Activated CD4-positive, alpha-beta T cell treated with anti-CD3 and anti-CD28 coated beads for 24 hours (primary cell): Measurements from ENCODE around the gene GULP1.
"Not testable (repeated sequence)": the region's sequence is repeated elsewhere in the genome, so short reads cannot be mapped to it uniquely, and the experiment has no call there.

Experiments
- DNase-seq, 2 donors: peaks; one replicate each; pipeline ENCODE4 v3.0.0-alpha.2; 2020; ENCODE audit warnings: low read depth in 2 of 2

The GULP1 gene

DNA sequence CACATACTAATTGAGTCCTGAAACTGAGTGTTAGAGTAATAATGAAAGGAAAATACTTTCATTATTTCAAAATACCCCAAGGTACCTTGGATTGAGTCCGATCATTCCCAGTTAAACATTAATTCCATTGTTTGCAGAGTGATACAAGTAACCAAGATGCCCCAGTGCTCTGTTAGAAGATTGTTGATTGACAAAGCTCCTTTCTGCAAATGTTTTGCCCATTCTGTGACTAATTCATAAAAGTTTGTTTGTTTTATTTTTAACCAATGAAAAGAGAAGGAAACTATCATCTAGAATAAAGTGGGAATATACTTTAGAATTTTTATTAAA is 124.0 kb downstream of the GULP1 start:
- DNase-seq, result no peak

DNA sequence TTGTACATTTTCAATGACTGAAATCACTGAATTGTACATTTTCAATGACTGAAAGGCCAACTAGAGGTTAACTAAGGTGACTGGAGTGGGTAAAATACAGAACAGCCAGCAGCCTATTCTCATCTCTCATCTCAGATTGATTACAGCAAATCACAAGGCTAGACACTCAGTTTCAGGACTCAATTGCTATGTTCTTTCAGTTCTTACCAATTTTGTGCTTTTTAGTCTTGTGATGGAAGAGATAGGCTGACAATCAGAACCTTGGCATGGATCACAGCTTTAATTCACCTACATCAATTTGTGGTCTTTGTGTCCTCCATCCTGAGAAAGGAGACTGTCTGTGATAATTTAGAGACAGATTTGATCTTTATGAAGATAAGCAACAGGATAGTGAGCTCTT is 124.7 kb downstream of the GULP1 start:
- no peak for DNase-seq

DNA sequence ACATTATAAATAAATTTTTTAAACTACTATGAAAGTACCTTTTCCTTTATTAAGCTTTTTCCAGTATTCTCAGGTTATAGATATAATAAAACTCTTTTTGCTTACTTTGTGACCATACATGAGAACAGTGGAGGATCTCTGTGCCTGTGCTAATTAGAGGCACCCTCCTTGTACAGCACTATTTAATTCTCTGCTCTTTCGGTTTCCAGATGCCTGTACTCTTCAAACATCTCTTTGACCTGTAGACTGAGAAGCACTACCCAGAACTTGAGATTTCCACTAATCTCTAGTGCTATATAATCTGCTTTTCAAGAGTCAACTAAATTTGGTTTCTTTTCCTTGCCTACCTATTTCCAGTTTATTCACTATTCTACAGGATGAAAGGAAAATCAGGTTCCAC is 131.1 kb downstream of the GULP1 start:
- no peak for DNase-seq

DNA sequence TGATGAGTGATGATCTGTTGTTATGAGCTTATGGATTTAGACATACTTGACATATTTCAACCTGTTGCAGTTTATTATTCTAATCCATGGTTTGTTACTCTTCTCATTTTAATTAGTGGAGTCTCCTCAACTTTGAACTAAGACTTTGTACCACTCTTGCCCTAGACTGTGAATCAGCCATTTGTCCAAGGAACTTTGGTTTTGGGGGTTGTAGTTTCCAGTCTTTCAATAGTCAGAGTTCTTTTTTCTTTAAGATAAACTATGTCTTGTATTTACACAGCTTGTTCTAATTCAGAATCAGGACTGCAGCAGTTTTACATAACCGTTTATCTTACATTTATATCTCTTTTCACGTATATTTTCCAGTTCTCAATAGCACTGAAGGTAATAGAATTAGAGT is 133.6 kb downstream of the GULP1 start:
- no peak for DNase-seq

DNA sequence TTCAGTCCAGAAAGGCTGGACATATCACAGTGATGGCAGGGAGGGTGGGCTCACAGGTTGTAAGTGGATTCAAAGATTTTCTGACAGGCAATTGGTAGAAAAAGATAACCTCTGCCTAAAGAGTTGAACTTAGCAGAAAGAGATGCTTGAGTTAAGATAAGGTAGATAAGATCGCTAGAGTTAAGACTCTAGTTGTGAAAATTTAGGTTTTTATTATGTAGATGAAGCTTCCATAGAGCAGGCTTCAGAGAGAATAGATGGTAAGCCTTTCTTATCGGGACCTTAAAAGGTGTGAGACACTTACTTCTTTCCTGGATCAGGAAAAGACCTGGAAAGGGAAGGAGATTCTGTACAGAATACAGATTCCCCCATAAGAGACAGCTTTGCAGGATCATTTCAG is 134.4 kb downstream of the GULP1 start:
- DNase-seq, result no peak

DNA sequence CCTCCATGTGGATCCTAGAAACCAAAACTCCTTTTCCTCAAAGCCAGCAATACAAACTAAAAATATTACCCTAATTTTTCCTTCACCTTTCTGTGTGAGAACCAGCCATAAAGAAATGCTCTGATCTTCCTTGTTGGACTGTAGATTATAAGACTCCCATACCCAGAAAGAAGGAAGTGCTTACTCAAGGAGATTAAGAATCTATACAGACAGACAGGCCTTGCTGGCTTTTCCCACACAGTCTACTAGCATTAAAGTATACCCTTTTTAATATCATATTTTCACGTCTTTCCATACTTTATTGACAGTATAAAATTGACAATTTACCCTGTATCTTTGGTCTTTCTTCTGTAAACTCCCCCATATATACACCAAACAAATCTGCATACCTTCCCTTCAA is 139.0 kb downstream of the GULP1 start:
- DNase-seq, result no peak

DNA sequence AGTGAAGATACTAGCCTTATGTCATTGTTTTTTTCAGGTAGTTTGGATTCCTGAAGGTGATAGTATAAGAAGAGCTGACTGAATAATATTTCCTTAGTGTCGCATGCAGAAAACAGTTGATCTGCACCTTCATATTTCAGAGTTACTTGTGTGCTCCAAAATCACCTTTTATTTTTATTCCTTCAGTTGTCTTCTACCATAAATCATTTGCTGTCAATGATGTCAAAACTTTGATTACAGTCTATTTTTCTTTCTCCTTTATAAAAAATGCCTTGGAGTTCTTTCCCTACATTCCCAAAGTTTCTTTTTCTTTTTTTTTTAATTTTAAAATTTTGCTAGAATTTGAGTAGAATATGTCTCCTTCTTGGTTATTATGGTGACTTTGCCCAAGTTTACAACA is 142.3 kb downstream of the GULP1 start:
- DNase-seq, result no peak

DNA sequence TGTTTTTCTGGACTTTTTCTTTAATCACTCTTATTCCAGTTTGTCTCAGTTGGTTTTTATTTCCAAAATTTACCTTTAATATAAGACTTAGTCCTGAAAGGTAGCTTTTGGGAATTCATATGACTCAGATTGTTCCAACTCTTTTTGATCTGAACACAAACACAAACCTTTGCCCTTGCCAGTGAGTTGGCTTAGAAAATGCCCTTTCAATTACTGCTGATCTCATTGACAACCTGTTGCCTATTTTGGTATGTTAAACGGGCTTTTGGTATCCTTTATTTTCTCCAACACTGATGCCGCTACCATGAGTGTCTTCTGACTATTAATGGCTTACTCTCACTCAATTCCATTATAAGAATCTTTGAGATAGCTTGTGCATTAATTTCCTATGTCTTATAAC is 143.4 kb downstream of the GULP1 start:
- no peak for DNase-seq

DNA sequence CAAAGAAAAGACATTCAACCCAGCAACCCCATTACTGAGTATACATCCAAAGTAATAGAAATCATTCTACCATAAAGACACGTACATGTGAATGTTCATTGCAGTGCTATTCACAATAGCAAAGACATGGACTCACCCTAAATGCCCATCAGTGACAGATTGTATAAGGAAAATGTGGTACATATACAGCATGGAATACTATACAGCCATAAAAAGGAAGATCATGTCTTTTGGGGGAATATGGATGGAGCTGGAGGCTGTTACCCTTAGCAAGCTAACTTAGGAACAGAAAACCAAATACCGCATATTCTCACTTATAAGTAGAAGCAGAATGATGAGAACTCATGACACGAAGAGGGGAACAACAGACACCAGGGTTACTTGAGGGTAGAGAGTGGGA is 145.9 kb downstream of the GULP1 start:
- no peak for DNase-seq

DNA sequence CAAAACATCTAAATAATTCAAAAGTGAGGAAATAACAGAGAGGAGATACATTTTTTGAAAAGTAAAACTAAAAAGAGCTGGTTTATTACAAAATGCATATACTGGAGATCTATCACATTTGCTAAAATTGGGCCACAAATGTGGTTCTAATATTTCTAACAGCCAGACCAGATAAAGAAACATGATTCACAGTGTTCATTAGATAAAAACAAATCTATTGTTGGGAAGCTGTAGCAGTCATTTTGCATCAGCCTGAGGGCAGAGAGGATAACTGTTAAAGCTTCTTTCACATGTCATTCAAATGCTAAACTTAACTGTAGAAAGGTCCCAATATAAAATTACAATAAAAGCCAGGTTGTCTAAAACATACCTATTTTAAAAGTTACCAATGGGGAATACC is 148.3 kb downstream of the GULP1 start:
- DNase-seq, result no peak

DNA sequence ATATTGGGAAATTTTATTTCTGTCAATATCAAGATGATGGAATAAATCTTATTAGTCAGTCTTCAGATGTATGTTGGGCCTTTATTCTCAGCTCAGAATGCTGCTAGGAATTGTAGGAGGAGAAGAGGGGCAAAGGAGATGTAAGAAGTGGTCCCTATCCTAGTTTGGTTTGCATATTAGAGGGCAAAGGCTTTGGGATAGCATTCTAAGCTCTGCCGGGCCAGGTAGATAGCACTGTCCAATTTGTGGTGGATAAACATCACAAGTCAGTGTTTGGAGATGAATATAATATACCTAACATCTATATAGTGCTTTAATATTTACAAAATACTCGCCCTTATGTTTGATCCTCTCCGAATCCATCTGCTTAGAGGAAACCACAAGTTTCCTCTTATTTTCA is 149.2 kb downstream of the GULP1 start:
- no peak for DNase-seq

DNA sequence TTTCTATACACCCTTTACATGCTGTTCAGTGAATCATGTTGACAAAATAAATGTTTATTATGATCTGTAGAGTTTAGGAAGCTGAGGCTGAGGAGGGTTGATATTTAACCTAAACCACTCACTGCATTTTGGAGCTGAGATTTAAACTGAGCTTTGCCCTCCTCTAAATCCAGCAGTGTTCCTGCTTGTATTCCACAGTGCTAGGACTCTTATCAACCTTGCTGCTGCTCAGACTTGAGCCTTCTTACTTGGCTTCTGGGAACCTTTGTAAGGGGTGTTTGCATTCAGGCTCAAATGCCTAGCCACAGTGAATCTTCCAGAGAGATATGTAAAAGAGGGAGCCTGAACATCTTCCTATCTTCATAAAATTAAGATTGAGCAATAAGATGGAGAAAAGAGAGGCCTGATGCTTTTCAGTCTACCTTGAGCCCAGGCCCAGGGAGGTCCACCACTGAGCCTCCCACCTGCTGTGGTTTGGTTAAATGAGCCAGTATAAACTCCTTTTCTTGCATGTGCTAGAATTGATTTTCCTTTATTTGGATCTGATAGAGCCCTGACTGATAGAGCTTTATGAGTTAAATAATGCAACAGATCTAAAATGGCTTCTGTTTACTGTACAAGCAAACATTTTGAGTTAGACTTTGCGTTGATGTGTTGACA is 149.7 kb downstream of the GULP1 start:
- DNase-seq, result no peak

DNA sequence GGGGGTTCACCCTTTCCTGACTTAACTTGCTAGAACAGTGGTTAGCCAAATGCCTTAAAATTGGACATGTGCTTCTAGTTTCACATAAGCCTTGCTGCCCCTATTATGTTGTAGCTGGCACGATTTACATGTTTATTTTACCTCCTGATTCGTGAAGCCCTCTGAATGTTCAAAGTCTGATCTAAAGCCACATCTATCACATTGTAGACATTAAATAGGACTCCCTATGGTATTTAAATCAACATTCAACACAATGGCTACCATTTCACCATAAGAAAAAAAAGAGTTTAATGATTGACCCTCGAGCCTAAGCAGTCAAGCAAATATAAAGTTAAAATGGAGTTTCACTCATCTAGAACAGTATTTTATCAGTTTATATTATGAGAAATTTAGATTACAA is 151.5 kb downstream of the GULP1 start:
- DNase-seq, result no peak

DNA sequence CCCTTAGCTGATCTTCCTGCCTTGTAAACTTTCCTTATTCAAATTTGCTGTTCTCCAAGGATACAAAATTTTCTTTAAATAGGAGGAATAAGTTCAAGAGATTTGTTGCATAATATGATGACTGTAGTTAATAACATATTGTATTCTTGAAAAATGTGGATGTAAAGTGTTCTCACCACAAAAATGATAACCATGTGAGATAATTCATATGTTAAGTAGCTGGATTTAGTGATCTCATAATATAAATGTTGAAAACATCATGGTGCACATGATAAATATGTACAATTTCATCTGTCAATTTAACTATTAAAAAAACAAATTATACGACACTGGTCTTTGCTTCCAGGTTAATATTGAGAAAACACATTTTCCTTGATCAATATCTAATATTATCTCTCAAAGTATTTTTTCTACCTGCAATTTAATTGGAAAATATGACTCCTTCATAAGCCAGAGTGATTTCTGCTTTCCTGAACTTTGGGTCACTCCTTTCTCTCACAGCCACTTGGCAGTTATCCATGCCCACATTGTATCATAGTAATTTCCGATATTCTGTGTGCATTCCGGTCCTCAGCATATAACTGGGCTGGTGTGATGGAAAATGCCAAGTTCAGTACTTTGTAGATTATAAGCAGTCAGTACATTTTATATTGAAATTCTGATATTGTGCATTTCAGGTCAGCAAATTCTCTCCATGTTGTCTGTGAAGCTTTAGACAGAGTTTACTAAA is 152.6 kb downstream of the GULP1 start:
- no peak for DNase-seq

DNA sequence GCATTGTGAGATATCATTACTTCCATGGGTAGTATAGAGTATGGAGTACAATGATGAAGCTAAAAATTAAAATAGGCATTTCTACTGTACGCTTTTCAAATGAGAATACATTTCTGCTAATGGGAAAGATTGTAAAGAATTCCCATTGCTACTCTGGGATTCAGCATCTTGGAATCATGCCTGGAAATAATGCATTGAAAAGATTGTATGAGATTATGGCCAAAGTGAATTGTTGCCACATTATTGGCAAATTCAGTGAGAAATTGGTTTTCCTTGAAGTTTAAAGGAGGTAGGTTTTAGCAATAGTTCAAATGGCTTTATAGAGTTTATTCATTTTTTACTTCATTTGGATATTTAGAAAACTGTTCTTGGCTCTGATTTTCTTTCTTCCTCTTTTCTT is 157.9 kb downstream of the GULP1 start:
- DNase-seq, result no peak

DNA sequence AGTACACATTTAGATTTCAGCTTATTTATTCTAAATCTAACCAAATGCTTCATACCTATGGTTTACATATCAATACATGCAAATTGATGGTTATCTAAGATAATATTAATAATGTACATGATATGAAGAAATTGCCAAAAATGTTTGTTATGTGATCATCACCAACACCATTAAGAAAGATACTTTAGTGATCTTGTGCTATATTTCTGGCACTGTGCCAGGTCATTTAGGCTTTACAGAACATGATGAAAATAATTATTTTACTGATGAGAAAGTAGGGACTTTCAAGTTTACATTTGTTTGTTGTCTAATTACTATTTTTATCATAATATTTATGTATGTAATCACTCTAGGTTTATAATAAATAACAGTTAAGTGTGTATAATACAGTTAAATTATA is 158.3 kb downstream of the GULP1 start:
- DNase-seq, result no peak

DNA sequence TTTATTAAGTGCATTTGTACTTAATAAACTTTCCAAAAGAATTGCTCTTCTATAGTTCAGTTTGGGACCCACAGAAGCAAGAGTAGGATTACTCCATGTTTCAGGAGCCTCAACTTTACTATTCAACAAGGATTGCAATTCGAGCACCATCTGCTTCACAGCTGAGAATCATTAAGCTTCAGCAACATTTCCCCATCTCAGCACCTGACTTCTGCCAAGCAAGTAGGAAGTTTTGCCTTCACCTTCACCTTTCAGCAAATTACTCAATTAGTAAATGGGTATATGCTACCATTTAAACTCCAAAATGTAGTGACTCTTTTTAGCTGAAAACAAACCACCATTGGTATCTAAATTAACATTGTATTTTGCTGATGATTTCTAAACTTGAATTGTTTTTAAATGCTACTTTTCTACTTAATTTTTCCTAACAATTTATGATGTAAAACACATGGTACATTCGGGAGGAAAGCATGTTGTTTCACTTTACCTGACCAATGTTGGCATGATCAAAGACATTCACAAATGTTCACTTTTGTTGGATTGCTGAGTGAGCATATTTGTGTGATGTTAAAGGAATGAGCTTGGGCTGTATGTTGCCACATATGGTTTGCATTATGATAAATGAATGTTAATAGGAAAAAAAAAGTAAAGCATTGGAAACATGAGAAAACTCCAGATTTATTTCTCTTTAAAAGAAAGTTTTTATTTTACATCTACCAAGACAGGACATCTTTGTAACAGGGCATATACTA is 159.2 kb downstream of the GULP1 start:
- no peak for DNase-seq

DNA sequence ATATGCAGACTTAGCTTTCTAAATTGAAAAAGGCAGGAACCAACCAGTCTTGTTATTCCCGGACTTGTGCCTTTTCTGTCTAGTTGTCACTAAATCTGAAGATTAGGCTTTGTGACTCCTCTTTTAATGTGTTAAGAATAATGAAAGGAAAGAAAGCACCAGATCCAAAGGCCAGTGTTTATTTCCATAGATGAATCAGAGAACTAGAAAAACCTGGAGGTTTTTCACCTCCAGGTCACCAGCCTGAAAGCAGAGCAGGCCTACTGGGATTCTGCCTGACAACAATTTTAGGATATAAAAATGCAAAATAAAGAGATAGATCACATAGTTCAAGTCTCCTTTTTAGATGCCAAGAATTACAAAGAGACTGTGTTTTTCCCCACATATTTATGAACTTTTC is 160.4 kb downstream of the GULP1 start:
- DNase-seq, result no peak

DNA sequence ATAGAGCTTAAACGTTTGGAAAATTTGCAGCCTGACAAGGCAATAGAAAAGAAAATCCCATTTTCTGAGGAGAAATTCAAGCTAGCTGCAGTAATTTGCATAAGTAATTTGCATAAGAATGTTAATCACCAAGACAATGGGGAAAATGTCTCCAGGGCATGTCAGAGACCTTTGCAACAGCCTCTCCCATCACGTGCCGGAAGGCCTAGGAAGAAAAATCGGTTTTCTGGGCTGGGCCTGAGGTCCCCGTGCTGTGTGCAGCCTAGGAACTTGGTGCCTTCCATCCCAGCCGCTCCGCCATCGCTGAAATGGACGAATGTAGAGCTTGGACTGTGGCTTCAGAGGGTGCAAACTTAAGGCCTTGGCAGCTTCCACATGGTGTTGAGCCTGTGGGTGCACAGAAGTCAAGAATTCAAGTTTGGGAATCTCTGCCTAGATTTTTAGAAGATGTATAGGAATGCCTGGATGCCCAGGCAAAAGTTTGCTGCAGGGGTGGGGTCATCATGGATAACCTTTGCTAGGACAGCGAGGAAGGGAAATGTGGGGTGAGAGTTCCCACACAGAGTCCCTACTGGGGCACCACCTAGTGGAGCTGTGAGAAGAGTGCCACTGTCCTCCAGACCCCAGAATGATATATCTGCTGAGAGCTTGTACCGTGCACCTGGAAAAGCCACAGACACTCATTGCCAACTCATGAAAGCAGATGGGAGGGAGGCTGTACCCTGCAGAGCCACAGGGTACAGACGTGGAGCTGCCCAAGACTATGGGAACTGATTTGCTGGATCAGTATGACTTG is 164.6 kb downstream of the GULP1 start:
- DNase-seq, result no peak

DNA sequence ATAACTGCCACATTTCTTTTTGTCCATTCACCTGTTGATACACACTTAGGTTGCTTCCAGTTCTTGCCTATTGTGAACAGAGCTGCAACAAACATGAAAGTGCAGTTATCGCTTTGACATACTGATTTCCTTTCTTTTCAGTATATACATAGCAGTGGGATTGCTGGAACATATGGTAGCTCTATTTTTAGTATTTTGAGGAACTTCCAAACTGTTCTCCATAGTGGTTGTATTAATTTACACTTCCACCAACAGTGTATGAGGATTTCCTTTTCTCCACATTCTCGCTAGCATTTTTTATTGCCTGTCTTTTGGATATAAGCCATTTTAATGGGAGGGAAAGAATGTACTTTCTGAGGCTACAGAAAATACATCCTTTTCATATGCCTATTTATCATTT is 167.4 kb downstream of the GULP1 start:
- DNase-seq, result no peak

DNA sequence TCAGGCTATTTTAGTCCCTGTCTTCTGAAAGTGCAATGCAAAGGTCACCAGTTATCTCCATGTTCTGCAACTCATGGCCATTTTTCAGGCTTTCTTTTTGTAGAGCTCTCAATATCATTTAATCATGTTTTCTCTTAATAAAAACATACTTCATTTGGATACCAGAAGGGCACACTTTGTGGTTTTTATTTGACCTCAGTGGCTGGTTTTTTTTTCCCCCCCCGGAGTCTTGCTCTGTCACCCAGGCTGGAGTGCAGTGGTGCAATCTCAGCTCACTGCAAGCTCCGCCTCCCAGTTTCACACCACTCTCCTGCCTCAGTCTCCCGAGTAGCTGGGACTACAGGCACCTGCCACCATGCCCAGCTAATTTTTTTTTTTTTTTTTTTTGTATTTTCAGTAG is 174.4 kb downstream of the GULP1 start:
- not testable (repeated sequence) for DNase-seq

DNA sequence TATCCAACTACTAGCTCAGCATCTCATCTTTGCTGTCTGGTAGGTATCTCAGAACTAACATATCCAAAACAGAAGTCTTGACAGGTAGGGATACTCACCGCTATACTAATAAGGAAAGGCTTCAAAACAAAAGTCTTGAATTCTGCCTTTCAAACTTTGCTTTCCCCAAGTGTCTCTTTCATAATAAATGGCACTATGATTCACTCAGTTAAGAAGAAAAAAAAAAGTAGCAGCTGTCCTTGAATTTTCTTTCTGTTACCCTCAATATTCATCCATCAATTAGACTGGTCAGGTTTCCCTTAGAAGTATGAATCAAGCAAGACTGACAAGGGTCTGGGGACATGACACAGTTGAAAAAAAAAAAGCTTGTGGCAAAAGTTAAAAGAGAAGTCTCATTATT is 175.1 kb downstream of the GULP1 start:
- DNase-seq, result no peak
